GM19328 (cell line): ENCODE measurements around the gene TREM1.

ENCODE experiments used
- ATAC-seq: cut with Tn5 transposase; IDR thresholded peaks from one replicate; pipeline ENCODE4 v1.9.1; 2021; ENCODE audit warnings: mild to moderate bottlenecking, moderate library complexity; ENCODE audit not compliant: unreplicated experiment

The TREM1 gene

GRCh38 chr6:41286544-41287346 is at the start of gene TREM1:
TREM1 (minus strand) TSS chr6:41286682; CDS start chr6:41286655, 27 bp downstream.
- ATAC-seq: no peak

- no peak for ATAC-seq
Measured at GRCh38 chr6:41335943-41336342, 49.5 kb upstream of the TREM1 start.

GRCh38 chr6:41335296-41335695 is 48.8 kb upstream of the TREM1 start, which contains the start of gene NCR2:
NCR2 (plus strand) TSS chr6:41335608; CDS start chr6:41335877, 269 bp downstream.
- no peak for ATAC-seq

- no peak for ATAC-seq
Measured at GRCh38 chr6:41334482-41335040, 48.1 kb upstream of the TREM1 start.

GRCh38 chr6:41332842-41333736 is 46.6 kb upstream of the TREM1 start:
- no peak for ATAC-seq

GRCh38 chr6:41332241-41332640 is 45.8 kb upstream of the TREM1 start:
- ATAC-seq: no peak

GRCh38 chr6:41331401-41332150 is 45.1 kb upstream of the TREM1 start:
- no peak for ATAC-seq

GRCh38 chr6:41327177-41327576 is 40.7 kb upstream of the TREM1 start:
- ATAC-seq: no peak

GRCh38 chr6:41326092-41326491 is 39.6 kb upstream of the TREM1 start:
- no peak for ATAC-seq

GRCh38 chr6:41325446-41326066 is 39.1 kb upstream of the TREM1 start:
- no peak for ATAC-seq

- ATAC-seq: no peak
Measured at GRCh38 chr6:41321183-41321582, 34.7 kb upstream of the TREM1 start.

GRCh38 chr6:41318654-41319565 is 32.4 kb upstream of the TREM1 start:
- ATAC-seq: peak; percentile 80

GRCh38 chr6:41318261-41318653 is 31.8 kb upstream of the TREM1 start:
- no peak for ATAC-seq

- ATAC-seq: no peak
Measured at GRCh38 chr6:41315943-41316620, 29.6 kb upstream of the TREM1 start.

- ATAC-seq: no peak
Measured at GRCh38 chr6:41315203-41315602, 28.7 kb upstream of the TREM1 start.

GRCh38 chr6:41306187-41306854 is 19.8 kb upstream of the TREM1 start:
- ATAC-seq: no peak

- no peak for ATAC-seq
Measured at GRCh38 chr6:41302638-41303037, 16.2 kb upstream of the TREM1 start.
